Motor neuron (in vitro differentiated cells): Measurements from ENCODE around the gene LSM10. TPM values are rescaled to one million over a fixed set of nuclear protein-coding genes. Genes with fewer than 3 reads are reported as not detected.

ENCODE experiments used
- ATAC-seq, 8 experiments: fragments of 200-7000 bp; cut with Tn5 transposase; replicated peaks in 6 of 8; 2 replicates each; pipeline ENCODE4 v1.8.0; 2021; ENCODE audit warnings: mild to moderate bottlenecking in 8 of 8, moderate library complexity in 8 of 8
- H3K27ac ChIP-seq, 2 donors: fragments of 250-450 bp; sonication (Bioruptor Pico); 2 replicates each; pipeline ENCODE4 v1.9.0; 2021; ENCODE audit warnings: antibody characterized with exemption in 2 of 2, mild to moderate bottlenecking in 2 of 2, moderate library complexity in 1 of 2
- H3K4me1 ChIP-seq, 2 donors: fragments of 250-450 bp; sonication (Bioruptor Pico); replicated peaks in 1 of 2; 2 replicates each; pipeline ENCODE4 v1.6.1; 2021; ENCODE audit warnings: antibody characterized with exemption in 2 of 2, mild to moderate bottlenecking in 2 of 2, moderate library complexity in 1 of 2
- H3K4me3 ChIP-seq, 5 donors: fragments of 250-450 bp; sonication (Bioruptor Pico); 2 replicates each; pipeline ENCODE4 v1.9.0; 2021; ENCODE audit warnings: antibody characterized with exemption in 5 of 5, mild to moderate bottlenecking in 5 of 5, moderate library complexity in 4 of 5
- WGBS, 10 experiments: fragments of 450-650 bp; shearing (Covaris generic); methylation state at CpG; one replicate each; pipeline ENCODE4 v1.0.0; 2022; 5-methylcytosine and 5-hydroxymethylcytosine counted together
- in situ Hi-C, 9 experiments: fragments of 400-800 bp; cut with MboI; loops; one replicate each; pipeline ENCODE4 v1.15.0; 2021; ENCODE audit warnings: low sequenced_read_pairs in 9 of 9, low pct_unique_long_range_greater_than_20kb in 2 of 9; ENCODE audit not compliant: unreplicated experiment in 9 of 9
- total RNA-seq, 8 experiments: library from RNA; unstranded; fragments of 300-600 nt; gene quantifications; 2 replicates each; pipeline versions ENCODE4 v1.2.3 to v1.2.4, GENCODE V29; 2022

LSM10 gene
- total RNA-seq, 8 experiments from 2014 or later: 32.4 to 68.7 (median 40.2) TPM

DNA sequence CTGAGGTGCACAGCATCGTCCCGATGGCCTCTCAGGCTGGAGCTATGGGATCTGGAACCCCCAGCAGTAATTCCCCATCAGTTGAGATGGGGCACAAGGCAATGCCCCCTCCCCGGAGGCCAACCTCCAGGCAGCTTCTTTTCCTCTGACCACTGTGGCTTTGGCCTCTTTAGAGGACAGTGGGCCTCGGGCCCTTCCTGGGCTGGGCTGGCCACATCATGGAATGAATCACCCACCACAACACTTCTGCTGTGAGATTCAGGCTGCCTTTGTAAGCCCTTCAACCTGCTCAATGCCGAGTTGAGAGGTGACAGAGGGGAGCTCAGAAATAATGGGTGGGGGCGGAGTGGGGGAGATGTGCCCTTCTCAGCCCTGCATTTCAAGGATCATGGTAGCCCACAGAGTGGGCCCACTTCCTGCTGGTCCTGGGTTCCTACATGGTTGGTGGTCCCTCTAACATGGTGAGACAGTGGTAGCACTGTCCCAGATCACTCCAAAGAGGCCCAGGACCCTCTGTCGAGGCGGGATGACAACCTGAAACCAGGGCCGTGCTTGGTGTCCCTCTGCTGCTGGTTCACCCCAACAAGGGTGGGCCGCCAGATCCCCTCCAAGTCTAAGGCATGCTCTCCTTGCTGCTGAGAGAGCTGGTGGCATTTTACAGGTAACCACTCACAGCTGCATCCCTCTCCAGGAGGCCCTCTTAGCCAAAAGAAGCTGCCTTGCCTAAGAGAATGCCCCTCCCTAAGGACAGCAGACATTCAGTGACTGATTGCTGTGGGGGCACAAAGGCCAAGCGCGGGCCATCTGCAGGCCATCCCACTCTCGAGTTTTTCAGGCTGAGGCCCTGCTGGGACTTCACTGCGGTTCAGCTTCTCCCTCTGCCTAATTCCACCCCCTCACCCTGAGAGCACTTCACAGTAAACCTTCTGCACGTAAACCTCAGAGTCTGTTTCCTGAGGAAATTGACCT, 44.5 kb downstream of the LSM10 start:
- WGBS, 10 experiments: 13 to 93% (median 46%) methylated on average over 2 to 12 of the region's 15 CpGs; no CpG with 5 or more reads in 3 of the 10 experiments
- in situ Hi-C loops: no loop called here
- no peak for ATAC-seq

GRCh38 chr1:36352125-36352909, 45.4 kb downstream of the LSM10 start:
- no peak overlapping the region for H3K4me3 ChIP-seq
- H3K27ac ChIP-seq: peak overlapping the region in 1 of 2 donors; percentile 32
- peak in 3 of 8 experiments; percentile 71 to 76 (median 73) for ATAC-seq
- H3K4me1 ChIP-seq: peaks cover 35 to 42% of the 10 kb centered on the region in 2 donors
- in situ Hi-C loops: no loop called here
- 0 to 95% (median 73%) methylated on average over 1 to 11 of the region's 13 CpGs; no CpG with 5 or more reads in 2 of the 10 experiments for WGBS, 10 experiments

More for the DNA sequence above, 44.5 kb downstream of the LSM10 start:
- Histone ChIP-seq H3K4me1 (peaks cover 35 to 42% of the 10 kb centered on the region in 2 donors), H3K27ac (peak overlapping the region in 1 of 2 donors; percentile 29), H3K4me3 (no peak overlapping the region)

DNA sequence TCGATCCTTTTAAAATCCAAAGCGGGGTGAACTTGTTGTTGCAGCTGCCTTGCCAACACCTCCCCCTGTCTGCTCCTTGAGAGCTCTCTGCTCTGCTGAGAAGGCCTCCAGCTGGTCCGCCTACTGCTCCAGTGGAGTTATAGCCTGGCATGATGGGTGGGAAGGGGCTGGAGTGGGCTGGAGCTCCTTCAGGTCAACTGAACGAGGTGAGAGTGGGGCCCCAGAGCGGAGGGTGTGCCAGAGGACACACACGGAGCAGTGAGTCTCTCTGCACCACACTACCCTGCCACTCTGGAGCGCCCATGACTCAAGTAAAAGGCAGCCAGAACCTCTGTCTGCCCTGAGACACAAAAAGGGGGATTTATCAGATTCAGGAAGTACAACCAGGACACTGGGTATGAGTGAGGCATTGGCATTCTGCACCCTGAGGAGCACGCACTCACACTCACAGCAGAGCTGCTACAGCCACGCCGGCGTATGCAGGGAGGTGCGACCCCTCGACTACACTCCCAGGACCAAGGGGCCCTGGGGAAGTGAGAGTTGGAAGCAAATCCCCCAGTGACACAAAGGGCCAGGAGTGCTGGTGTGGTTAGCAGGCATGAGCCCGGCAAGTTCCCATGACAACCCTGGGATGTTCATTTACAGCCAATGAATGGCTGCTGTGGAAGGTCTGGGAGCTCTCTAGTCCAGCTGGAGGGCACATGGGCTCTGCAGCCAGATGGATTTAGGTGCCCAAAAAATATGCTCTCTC, 46.3 kb downstream of the LSM10 start:
- peak; percentile 43 to 90 (median 76) for ATAC-seq
- 0 to 70% (median 52%) methylated on average over 1 to 8 of the region's 14 CpGs; no CpG with 5 or more reads in 4 of the 10 experiments for WGBS, 10 experiments
- Histone ChIP-seq H3K4me3 (no peak overlapping the region), H3K4me1 (peaks cover 35 to 42% of the 10 kb centered on the region in 2 donors), H3K27ac (peak overlapping the region; percentile 16 to 46)
- in situ Hi-C loops: no loop called here

GRCh38 chr1:36350659-36351226, 47.0 kb downstream of the LSM10 start:
- Histone ChIP-seq H3K27ac (peak overlapping the region in 1 of 2 donors; percentile 46), H3K4me3 (no peak overlapping the region), H3K4me1 (peaks cover 35 to 42% of the 10 kb centered on the region in 2 donors)
- 19 to 93% (median 87%) methylated on average over 1 to 10 of the region's 13 CpGs; no CpG with 5 or more reads in 3 of the 10 experiments for WGBS, 10 experiments
- peak in 4 of 8 experiments; percentile 9 to 51 (median 25) for ATAC-seq
- in situ Hi-C loops: no loop called here

DNA sequence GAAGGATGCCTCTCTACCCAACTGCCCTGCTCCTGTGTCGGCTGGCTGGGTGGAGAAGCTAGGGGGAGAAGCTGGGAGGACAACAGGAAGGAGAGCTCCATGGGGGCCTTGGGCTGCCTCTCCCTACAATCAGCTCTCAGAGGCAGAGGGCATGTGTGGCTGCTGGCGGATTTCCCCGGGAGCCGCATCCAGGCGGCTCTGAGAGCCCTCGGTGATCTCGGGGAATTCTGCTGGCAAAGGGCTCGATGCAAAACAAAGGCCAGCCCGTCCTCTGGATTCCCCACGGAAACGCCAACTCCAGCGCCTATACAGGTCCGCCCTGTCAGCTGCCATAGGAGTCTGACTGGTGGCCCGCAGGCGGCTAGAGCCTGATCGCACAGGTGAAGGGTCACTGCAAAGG, 47.9 kb downstream of the LSM10 start:
- H3K4me1 ChIP-seq: peaks cover 33 to 40% of the 10 kb centered on the region in 2 donors
- H3K4me3 ChIP-seq: no peak overlapping the region
- 75 to 87% (median 83%) methylated on average over 3 to 11 of the region's 16 CpGs; no CpG with 5 or more reads in 4 of the 10 experiments for WGBS, 10 experiments
- ATAC-seq: peak in 4 of 8 experiments; percentile 2 to 20 (median 9)
- peak overlapping the region in 1 of 2 donors; percentile 7 for H3K27ac ChIP-seq
- in situ Hi-C loops: no loop called here

GRCh38 chr1:36349241-36349671, 48.5 kb downstream of the LSM10 start:
- WGBS, 10 experiments: 0 to 100% (median 83%) methylated on average over 1 to 6 of the region's 7 CpGs; no CpG with 5 or more reads in 5 of the 10 experiments
- Histone ChIP-seq H3K4me3 (no peak overlapping the region), H3K4me1 (peaks cover 29 to 34% of the 10 kb centered on the region in 2 donors), H3K27ac (no peak overlapping the region)
- peak in 4 of 8 experiments; percentile 11 to 38 (median 22) for ATAC-seq
- in situ Hi-C loops: no loop called here

DNA sequence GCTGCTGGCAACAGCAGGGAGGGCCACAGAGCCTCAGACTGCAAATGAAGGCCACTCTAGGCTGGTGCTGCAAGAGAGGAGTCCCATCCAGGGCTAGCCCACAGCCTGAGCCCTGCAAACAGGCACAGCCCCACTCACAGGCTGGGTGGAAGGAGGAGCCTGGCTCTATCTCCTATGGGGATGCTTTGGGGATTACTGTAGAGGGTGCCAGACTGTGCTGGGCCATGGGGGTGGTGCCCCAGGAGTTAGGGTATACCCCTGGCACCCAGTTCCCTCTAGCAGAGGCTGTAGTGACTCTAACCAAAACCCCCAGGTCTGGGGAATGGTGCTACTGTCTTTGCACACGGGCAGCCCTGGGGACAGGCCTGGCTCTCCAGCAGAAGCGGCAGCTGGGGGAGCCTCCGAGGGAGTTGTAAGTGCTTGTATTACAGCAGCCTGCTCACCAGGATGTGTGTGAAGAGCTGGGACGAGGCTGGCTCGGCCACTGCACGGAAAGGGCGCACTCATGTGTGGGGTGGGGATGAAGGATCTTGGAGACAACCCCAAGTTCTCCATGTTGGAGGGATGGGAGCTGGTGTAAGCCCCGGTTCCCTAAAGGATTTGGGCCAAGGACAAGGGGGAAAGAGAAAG, 50.9 kb downstream of the LSM10 start:
- 93 to 100% (median 100%) methylated on average over 1 to 6 of the region's 8 CpGs; no CpG with 5 or more reads in 4 of the 10 experiments for WGBS, 10 experiments
- peaks cover 10 to 12% of the 10 kb centered on the region in 2 donors for H3K4me1 ChIP-seq
- in situ Hi-C loops: no loop called here

DNA sequence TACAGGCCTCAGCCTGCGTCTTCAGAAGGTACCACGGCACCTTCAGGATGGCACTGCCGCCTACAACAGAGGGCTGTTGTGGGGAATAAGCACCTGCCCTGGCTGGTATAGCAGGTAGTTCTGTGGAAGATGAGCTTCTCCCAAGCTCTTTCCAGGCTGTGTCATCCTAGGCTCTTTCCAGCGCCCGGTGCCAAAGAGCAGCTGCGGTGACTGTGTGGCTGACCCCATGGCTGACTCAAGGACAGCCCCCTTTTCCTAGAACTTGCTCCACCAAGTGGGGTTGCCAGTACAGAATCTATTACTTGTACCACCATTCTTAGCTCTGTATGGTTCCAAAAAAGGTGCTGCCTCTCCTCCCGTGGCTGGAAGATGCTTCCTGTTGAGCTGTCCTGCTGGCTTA, 52.4 kb downstream of the LSM10 start:
- no peak for ATAC-seq
- 82 to 88% (median 86%) methylated on average over 3 to 5 of the region's 7 CpGs; no CpG with 5 or more reads in 6 of the 10 experiments for WGBS, 10 experiments
- Histone ChIP-seq H3K27ac (no peak overlapping the region), H3K4me1 (no peaks in the 10 kb centered on the region), H3K4me3 (no peak overlapping the region)
- in situ Hi-C loops: no loop called here

More for the DNA sequence above, 50.9 kb downstream of the LSM10 start:
- Histone ChIP-seq H3K4me3 (no peak overlapping the region), H3K27ac (no peak overlapping the region)
- ATAC-seq: no peak

DNA sequence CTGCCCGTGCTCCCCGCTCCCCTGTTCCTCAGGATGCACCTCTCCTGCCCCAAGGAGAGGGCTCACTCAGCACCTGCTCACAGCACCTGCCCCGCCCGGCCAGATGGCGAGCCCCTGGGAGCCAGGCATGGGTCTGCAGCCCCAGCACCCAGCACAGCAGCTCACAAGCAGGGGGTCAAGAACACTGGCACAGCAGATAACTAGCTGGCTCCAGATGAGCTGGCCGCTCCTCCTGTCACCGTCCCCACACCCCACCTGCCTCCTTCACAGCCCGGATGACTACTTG, 53.4 kb downstream of the LSM10 start:
- no peak overlapping the region for H3K27ac ChIP-seq
- H3K4me1 ChIP-seq: no peaks in the 10 kb centered on the region
- in situ Hi-C loops: no loop called here
- WGBS, 10 experiments: 88 to 92% (median 90%) methylated on average over 2 to 5 of the region's 8 CpGs; no CpG with 5 or more reads in 6 of the 10 experiments
- H3K4me3 ChIP-seq: no peak overlapping the region
- ATAC-seq: no peak

GRCh38 chr1:36343651-36344394, 53.9 kb downstream of the LSM10 start:
- H3K4me1 ChIP-seq: no peaks in the 10 kb centered on the region
- no peak overlapping the region for H3K27ac ChIP-seq
- ATAC-seq: no peak
- no peak overlapping the region for H3K4me3 ChIP-seq
- in situ Hi-C loops: no loop called here
- WGBS, 10 experiments: 91 to 100% (median 97%) methylated on average over 2 to 15 of the region's 24 CpGs; no CpG with 5 or more reads in 4 of the 10 experiments
